Natural killer cell (primary cell): ENCODE data around the gene PLXNA2. TPM values are rescaled to one million over a fixed set of nuclear protein-coding genes. Genes with fewer than 3 reads are reported as not detected.

ENCODE experiments used
- ATAC-seq, 3 donors: fragments of 150-1000 bp in 2 of 3; fragments of 200-7000 bp in 1 of 3; cut with Tn5 transposase; 1 replicate in 1 of 3; 2 replicates in 2 of 3; pipeline ENCODE4 v1.10.0; 2021; ENCODE audit warnings: mild to moderate bottlenecking in 2 of 3, moderate library complexity in 2 of 3
- DNase-seq, 2 donors: peaks; one replicate each; pipeline versions ENCODE4 v3.0.0 to v3.0.0-alpha.2; 2013 to 2021; ENCODE audit warnings: mixed read lengths in 1 of 2
- H3K27ac ChIP-seq: one replicate; pipeline ENCODE4 v1.5.1; 2013; ENCODE audit warnings: mild to moderate bottlenecking, low read length
- H3K27me3 ChIP-seq: one replicate; pipeline ENCODE4 v1.6.1; 2013; ENCODE audit warnings: low read length; ENCODE audit not compliant: control insufficient read depth, insufficient read depth
- H3K36me3 ChIP-seq: one replicate; pipeline ENCODE4 v1.6.1; 2013; ENCODE audit warnings: low read length; ENCODE audit not compliant: control insufficient read depth, insufficient read depth
- H3K4me1 ChIP-seq: one replicate; pipeline ENCODE4 v1.6.1; 2013; ENCODE audit warnings: low read length; ENCODE audit not compliant: control insufficient read depth, insufficient read depth
- H3K4me3 ChIP-seq: one replicate; pipeline ENCODE4 v1.5.1; 2013; ENCODE audit warnings: low read length
- H3K9me3 ChIP-seq: one replicate; pipeline ENCODE4 v1.6.1; 2013; ENCODE audit warnings: low read length; ENCODE audit not compliant: control insufficient read depth, insufficient read depth
- H3K27ac Mint-ChIP-seq, 2 donors: one replicate each; pipeline ENCODE4 v1.8.0; 2022; ENCODE audit warnings: mild to moderate bottlenecking in 2 of 2, mixed read lengths in 2 of 2, moderate library complexity in 1 of 2
- H3K27me3 Mint-ChIP-seq, 2 donors: one replicate each; pipeline ENCODE4 v1.8.0; 2022; ENCODE audit warnings: low read depth in 2 of 2, mixed read lengths in 2 of 2
- H3K36me3 Mint-ChIP-seq: one replicate; pipeline ENCODE4 v1.8.0; 2022; ENCODE audit warnings: mixed read lengths
- H3K4me1 Mint-ChIP-seq, 2 donors: one replicate each; pipeline ENCODE4 v1.8.0; 2022; ENCODE audit warnings: mixed read lengths in 2 of 2
- H3K4me3 Mint-ChIP-seq: one replicate; pipeline ENCODE4 v1.8.0; 2022; ENCODE audit warnings: mild to moderate bottlenecking, moderate library complexity, mixed read lengths
- H3K9me3 Mint-ChIP-seq, 2 donors: one replicate each; pipeline ENCODE4 v1.8.0; 2022; ENCODE audit warnings: mixed read lengths in 2 of 2
- CTCF ChIP-seq: fragments of 200-600 bp; IDR thresholded peaks from one replicate; pipeline ENCODE4 v1.8.0; 2022; ENCODE audit warnings: antibody characterized with exemption
- WGBS: methylation state at CpG from one replicate; pipeline ENCODE4 v1.1.7; 2013; ENCODE audit warnings: missing lambda C conversion rate; ENCODE audit not compliant: insufficient coverage; 5-methylcytosine and 5-hydroxymethylcytosine counted together
- intact Hi-C: fragments of 100-400 bp; cut with micrococcal nuclease; formaldehyde crosslinking; loops from one replicate; pipeline ENCODE4 v1.14.2; 2022
- total RNA-seq, 4 donors: library from RNA; stranded (reverse); fragments of 120-200 nt in 1 of 4; gene quantifications; one replicate each; pipeline versions ENCODE4 v1.2.3 to v1.2.4, GENCODE V29; 2013 to 2022

Gene PLXNA2
- total RNA-seq, 3 donors from 2014 or later (not counting 1 experiment from before 2014, with no cell fraction given): 2.8 to 8.4 (median 2.8) TPM

- DNase-seq: no peak
- 95% methylated on average over 3 of the region's 3 CpGs for WGBS
- H3K4me3 Mint-ChIP-seq: no peak overlapping the region
- H3K9me3 Mint-ChIP-seq: no peaks in the 10 kb centered on the region
- H3K9me3 ChIP-seq: no peaks in the 10 kb centered on the region
- no peaks in the 10 kb centered on the region for H3K36me3 ChIP-seq
- H3K27ac Mint-ChIP-seq: no peak overlapping the region
- ATAC-seq: no peak
- H3K27ac ChIP-seq: no peak overlapping the region
- no peak overlapping the region for H3K4me3 ChIP-seq
- H3K4me1 ChIP-seq: no peaks in the 10 kb centered on the region
- peaks cover 0 to 10% of the 10 kb centered on the region in 2 donors for H3K27me3 Mint-ChIP-seq
- no peaks in the 10 kb centered on the region for H3K4me1 Mint-ChIP-seq
- no peak for TF ChIP-seq CTCF
- no peaks in the 10 kb centered on the region for H3K27me3 ChIP-seq
- intact Hi-C loops: no loop called here
- H3K36me3 Mint-ChIP-seq: no peaks in the 10 kb centered on the region
These were observed 192.5 kb downstream of the PLXNA2 start for GRCh38 chr1:208051651-208052050.

GRCh38 chr1:208048904-208049303, 195.3 kb downstream of the PLXNA2 start:
- 42% methylated on average over 4 of the region's 4 CpGs for WGBS
- Histone ChIP-seq H3K4me1 (no peaks in the 10 kb centered on the region), H3K27me3 (no peaks in the 10 kb centered on the region), H3K9me3 (no peaks in the 10 kb centered on the region), H3K36me3 (no peaks in the 10 kb centered on the region), H3K27ac (no peak overlapping the region), H3K4me3 (no peak overlapping the region)
- TF ChIP-seq CTCF: no peak
- ATAC-seq (no peak), DNase-seq (no peak)
- no peaks in the 10 kb centered on the region for H3K36me3 Mint-ChIP-seq
- intact Hi-C loops: no loop called here
- H3K4me1 Mint-ChIP-seq: no peaks in the 10 kb centered on the region
- H3K27ac Mint-ChIP-seq: no peak overlapping the region
- H3K9me3 Mint-ChIP-seq: no peaks in the 10 kb centered on the region
- H3K4me3 Mint-ChIP-seq: no peak overlapping the region
- H3K27me3 Mint-ChIP-seq: no peaks in the 10 kb centered on the region

GRCh38 chr1:208047975-208048374, 196.2 kb downstream of the PLXNA2 start:
- H3K27ac ChIP-seq: no peak overlapping the region
- intact Hi-C loops: no loop called here
- Mint-ChIP-seq H3K27ac (no peak overlapping the region), H3K4me3 (no peak overlapping the region), H3K4me1 (no peaks in the 10 kb centered on the region), H3K36me3 (no peaks in the 10 kb centered on the region), H3K9me3 (no peaks in the 10 kb centered on the region), H3K27me3 (no peaks in the 10 kb centered on the region)
- H3K27me3 ChIP-seq: no peaks in the 10 kb centered on the region
- no peak for TF ChIP-seq CTCF
- 92% methylated on average over 6 of the region's 6 CpGs for WGBS
- no peaks in the 10 kb centered on the region for H3K9me3 ChIP-seq
- no peaks in the 10 kb centered on the region for H3K36me3 ChIP-seq
- H3K4me3 ChIP-seq: no peak overlapping the region
- H3K4me1 ChIP-seq: no peaks in the 10 kb centered on the region
- DNase-seq (no peak), ATAC-seq (no peak)

GRCh38 chr1:208047476-208047934, 196.7 kb downstream of the PLXNA2 start:
- Mint-ChIP-seq H3K4me3 (no peak overlapping the region), H3K9me3 (no peaks in the 10 kb centered on the region), H3K4me1 (no peaks in the 10 kb centered on the region), H3K27me3 (no peaks in the 10 kb centered on the region), H3K27ac (no peak overlapping the region), H3K36me3 (no peaks in the 10 kb centered on the region)
- H3K36me3 ChIP-seq: no peaks in the 10 kb centered on the region
- no peak overlapping the region for H3K4me3 ChIP-seq
- no peak for ATAC-seq
- no peaks in the 10 kb centered on the region for H3K4me1 ChIP-seq
- H3K27me3 ChIP-seq: no peaks in the 10 kb centered on the region
- intact Hi-C loops: no loop called here
- no peak for TF ChIP-seq CTCF
- no peak overlapping the region for H3K27ac ChIP-seq
- no peaks in the 10 kb centered on the region for H3K9me3 ChIP-seq
- WGBS: 78% methylated on average over 5 of the region's 6 CpGs
- no peak for DNase-seq
